Measurements from ENCODE around the gene IQCM.

DNA sequence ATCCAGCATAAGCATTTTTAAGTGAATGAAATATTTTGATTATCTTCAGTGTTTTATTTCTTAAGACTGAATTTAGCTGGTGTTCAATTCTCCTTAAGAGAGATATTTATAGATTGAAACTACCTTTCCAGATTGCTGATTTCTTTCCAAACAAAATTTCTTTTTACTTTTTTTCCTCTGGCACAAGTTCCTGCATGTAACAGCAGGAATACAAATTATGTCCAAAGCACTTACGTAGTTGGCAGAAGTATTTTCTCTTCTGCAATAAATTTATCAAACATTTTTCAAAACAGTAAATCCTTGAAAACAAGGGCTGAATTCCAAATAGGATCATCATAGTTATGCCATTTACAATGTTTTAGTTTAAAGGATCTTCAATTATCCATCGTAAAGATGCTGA, 412.6 kb downstream of the IQCM start:
- TF ChIP-seq POLR2A (IDR thresholded peaks at IDR 0.05): no peak
- TF ChIP-seq, protein P1, sequence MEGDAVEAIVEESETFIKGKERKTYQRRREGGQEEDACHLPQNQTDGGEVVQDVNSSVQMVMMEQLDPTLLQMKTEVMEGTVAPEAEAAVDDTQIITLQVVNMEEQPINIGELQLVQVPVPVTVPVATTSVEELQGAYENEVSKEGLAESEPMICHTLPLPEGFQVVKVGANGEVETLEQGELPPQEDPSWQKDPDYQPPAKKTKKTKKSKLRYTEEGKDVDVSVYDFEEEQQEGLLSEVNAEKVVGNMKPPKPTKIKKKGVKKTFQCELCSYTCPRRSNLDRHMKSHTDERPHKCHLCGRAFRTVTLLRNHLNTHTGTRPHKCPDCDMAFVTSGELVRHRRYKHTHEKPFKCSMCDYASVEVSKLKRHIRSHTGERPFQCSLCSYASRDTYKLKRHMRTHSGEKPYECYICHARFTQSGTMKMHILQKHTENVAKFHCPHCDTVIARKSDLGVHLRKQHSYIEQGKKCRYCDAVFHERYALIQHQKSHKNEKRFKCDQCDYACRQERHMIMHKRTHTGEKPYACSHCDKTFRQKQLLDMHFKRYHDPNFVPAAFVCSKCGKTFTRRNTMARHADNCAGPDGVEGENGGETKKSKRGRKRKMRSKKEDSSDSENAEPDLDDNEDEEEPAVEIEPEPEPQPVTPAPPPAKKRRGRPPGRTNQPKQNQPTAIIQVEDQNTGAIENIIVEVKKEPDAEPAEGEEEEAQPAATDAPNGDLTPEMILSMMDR (IDR thresholded peaks at IDR 0.05): no peak
